GM15510 (cell line): ENCODE results near the gene NACC1.

Experiments
- POLR2A ChIP-seq: IDR thresholded peaks from 3 replicates; pipeline ENCODE4 v1.6.1; 2011; ENCODE audit warnings: borderline replicate concordance; ENCODE audit not compliant: insufficient read length; ENCODE audit errors: extremely low read depth

Gene NACC1

GRCh38 chr19:13102666-13103580 is 15.1 kb upstream of the NACC1 start, which contains the start of gene LYL1:
Gene LYL1, minus strand, starts transcription at chr19:13102858. Its CDS starts 1,687 bp downstream, at chr19:13101171.
- peak; percentile 73 for TF ChIP-seq POLR2A

GRCh38 chr19:13103581-13104359 is 14.3 kb upstream of the NACC1 start:
- no peak for TF ChIP-seq POLR2A

DNA sequence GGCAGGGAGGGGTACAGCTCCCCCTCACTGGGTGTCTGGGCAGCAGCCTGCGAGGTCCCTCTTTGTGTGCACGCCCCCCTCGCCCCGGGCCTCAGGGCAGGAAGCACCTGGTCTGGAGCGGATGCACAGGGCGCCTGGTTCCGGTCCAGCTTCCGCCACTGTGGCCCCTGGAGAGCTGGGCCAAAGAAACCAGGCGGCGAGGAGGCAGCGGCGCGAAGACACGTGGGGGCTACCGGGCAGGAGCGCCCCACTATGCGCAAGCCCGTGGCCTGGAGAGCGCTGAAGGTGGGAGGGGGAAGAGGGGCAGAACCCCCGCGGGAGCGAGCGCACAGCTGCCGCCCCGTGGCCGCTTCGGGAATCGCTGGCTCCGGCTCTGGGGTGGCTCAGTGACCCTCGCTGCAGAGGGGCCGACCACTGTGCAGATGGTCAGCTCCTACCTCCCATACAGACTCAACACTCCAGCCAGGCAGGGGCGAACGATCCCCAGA is 13.7 kb upstream of the NACC1 start:
- TF ChIP-seq POLR2A: peak; percentile 63

DNA sequence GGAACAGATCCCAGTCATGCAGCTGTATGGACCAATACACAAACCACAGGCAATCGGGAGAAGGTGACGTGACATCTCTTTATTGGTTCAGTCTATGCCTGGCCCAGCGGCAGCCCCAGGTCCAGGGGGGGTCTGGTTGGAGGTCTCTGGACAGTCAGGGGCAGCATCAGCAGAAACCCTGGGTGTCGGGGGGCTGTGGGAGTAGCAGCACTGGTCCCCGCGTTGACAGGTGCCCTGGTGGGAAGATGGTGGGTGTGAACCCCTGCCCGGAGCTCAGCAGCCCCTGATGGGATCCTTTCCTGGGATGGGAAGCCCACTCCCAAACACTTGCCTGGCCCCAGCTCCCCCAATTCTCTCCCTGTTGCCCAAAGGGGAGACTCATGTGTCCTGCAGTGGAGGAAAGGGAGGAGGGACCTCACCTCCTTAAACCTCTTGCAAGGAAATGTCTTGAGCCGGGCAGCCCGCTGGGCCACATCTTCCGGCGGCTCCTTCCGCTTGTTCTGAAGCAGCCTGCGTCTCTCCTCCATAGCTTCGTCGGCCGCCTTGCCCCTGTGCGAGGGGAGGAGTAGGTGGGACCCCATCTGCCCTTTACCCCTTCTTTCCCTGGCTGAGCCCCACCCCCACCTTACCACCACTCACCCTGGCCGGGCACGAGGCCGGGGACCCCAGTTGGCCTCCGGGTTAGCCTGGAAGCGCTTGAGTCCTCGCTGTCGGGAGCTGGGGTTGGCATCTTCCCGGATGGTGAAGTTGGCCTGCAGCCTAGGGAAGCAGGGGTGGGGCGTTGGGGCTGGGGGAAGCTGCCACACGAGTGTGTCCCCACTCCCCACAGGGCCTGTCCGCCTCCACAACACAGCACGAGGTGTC is 13.0 kb upstream of the NACC1 start:
- TF ChIP-seq POLR2A: peak; percentile 27

GRCh38 chr19:13109361-13110098 is 8.5 kb upstream of the NACC1 start:
- no peak for TF ChIP-seq POLR2A

GRCh38 chr19:13110099-13110610 is 7.9 kb upstream of the NACC1 start:
- TF ChIP-seq POLR2A: no peak

- no peak for TF ChIP-seq POLR2A
Observed at GRCh38 chr19:13112555-13112954, 5.5 kb upstream of the NACC1 start.

GRCh38 chr19:13115936-13116281 is 2.2 kb upstream of the NACC1 start:
- no peak for TF ChIP-seq POLR2A

DNA sequence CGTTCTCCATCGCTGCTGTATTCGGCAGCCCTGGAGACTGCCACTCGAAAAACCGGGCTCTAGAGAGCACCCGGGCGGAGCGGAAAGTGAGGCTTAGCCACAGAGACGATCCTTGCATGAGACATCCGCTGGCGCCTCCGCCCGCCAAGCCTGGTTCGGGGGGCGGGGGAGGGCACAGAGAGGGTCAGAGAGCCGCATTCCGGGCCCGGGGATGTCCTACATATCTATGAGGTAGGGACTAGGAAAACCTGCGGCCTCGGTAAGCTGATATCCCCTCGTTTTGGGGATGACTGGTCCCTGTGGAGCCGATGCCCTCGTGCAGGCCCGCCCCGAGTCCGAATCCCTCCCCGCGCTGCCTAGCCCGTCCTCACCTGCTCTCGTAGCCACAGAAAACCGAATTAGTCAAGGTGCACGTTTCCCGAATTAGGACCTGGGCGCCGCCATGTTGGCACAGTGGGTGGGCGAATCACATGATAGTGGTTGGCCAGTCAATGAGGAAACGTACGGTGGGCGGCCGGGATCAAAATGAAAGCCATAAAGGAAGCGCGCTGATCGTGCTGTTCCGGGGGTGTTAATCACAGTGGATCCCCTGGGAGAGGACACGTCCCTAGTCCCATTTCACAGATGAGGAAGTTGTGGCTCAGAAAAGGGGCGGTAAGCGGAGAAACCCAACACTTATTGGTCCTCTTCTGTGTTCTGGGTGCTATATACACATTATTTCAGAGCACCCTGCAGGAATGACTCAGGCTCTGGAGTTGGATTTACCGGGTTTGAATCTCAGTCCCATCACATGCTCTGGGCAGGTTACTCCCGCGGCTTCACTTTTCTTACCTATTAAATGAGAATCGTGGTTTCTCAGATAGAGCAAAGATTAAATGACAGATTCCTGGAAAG is 1.5 kb upstream of the NACC1 start, which contains the start of gene TRMT1:
TRMT1 (minus strand) TSS at position 459 of the 894 bp plus-strand sequence; CDS start at position 118, 341 bp downstream.
- TF ChIP-seq POLR2A: peak; percentile 25

GRCh38 chr19:13117176-13117771 is 790 bp upstream of the NACC1 start:
- no peak for TF ChIP-seq POLR2A

GRCh38 chr19:13118424-13119193 is 545 bp downstream of the NACC1 start:
- no peak for TF ChIP-seq POLR2A
